Thyroid gland (tissue), 4 donors: ENCODE results near the gene RSRC1.

Experiments
- POLR2A ChIP-seq, 2 donors: fragments of 450-650 bp; IDR thresholded peaks; one replicate each; pipeline ENCODE4 v1.6.1; 2017; ENCODE audit warnings: antibody characterized with exemption in 2 of 2, mild to moderate bottlenecking in 2 of 2, moderate library complexity in 1 of 2
- TF ChIP-seq, protein P1 (sequence below), 6 experiments: fragments of 200-600 bp in 3 of 6; fragments of 450-650 bp in 3 of 6; sonication (generic) in 3 of 6; IDR thresholded peaks; one replicate each; pipeline ENCODE4 v1.5.1; 2016 to 2019; ENCODE audit warnings: antibody characterized with exemption in 6 of 6, mild to moderate bottlenecking in 2 of 6, inconsistent platforms in 1 of 6, moderate library complexity in 1 of 6

- no peak for TF ChIP-seq POLR2A (IDR thresholded peaks at IDR 0.05)
- TF ChIP-seq, protein P1, sequence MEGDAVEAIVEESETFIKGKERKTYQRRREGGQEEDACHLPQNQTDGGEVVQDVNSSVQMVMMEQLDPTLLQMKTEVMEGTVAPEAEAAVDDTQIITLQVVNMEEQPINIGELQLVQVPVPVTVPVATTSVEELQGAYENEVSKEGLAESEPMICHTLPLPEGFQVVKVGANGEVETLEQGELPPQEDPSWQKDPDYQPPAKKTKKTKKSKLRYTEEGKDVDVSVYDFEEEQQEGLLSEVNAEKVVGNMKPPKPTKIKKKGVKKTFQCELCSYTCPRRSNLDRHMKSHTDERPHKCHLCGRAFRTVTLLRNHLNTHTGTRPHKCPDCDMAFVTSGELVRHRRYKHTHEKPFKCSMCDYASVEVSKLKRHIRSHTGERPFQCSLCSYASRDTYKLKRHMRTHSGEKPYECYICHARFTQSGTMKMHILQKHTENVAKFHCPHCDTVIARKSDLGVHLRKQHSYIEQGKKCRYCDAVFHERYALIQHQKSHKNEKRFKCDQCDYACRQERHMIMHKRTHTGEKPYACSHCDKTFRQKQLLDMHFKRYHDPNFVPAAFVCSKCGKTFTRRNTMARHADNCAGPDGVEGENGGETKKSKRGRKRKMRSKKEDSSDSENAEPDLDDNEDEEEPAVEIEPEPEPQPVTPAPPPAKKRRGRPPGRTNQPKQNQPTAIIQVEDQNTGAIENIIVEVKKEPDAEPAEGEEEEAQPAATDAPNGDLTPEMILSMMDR (IDR thresholded peaks at IDR 0.05): no peak
Observed at GRCh38 chr3:158451405-158452055, 341.6 kb downstream of the RSRC1 start.
